SJSA1 (cell line): ENCODE results near the gene ARL13B. TPM values are rescaled to one million over a fixed set of nuclear protein-coding genes. Genes with fewer than 3 reads are reported as not detected.
A peak's percentile ranks its signal among the peaks of the same experiment; 100 is the strongest.

Experiments
- DNase-seq, 2 experiments: peaks; one replicate each; pipeline ENCODE4 v3.0.0-alpha.2; 2015 to 2020; ENCODE audit warnings: low spot score in 2 of 2, low read depth in 1 of 2
- H3K27ac ChIP-seq: fragments of 250-450 bp; sonication (Bioruptor Pico); 2 replicates; pipeline ENCODE4 v1.5.1; 2020; ENCODE audit warnings: mild to moderate bottlenecking, moderate library complexity
- H3K27me3 ChIP-seq: fragments of 250-450 bp; sonication (Bioruptor Pico); replicated peaks from 2 replicates; pipeline ENCODE4 v1.5.1; 2020; ENCODE audit warnings: mild to moderate bottlenecking, moderate library complexity
- H3K36me3 ChIP-seq: fragments of 250-450 bp; sonication (Bioruptor Pico); 2 replicates; pipeline ENCODE4 v1.5.1; 2020; ENCODE audit warnings: mild to moderate bottlenecking
- H3K4me1 ChIP-seq: fragments of 250-450 bp; sonication (Bioruptor Pico); replicated peaks from 2 replicates; pipeline ENCODE4 v1.6.1; 2021; ENCODE audit warnings: mild to moderate bottlenecking
- H3K4me3 ChIP-seq: fragments of 250-450 bp; sonication (Bioruptor Pico); 2 replicates; pipeline ENCODE4 v1.5.1; 2020; ENCODE audit warnings: mild to moderate bottlenecking
- H3K9me3 ChIP-seq: fragments of 250-450 bp; sonication (Bioruptor Pico); replicated peaks from 2 replicates; pipeline ENCODE4 v1.5.1; 2020; ENCODE audit warnings: mild to moderate bottlenecking
- total RNA-seq: library from RNA; depleted of rRNA; stranded (reverse); fragments of >200 nt; shearing (Covaris generic); gene quantifications from 2 replicates; pipeline ENCODE4 v1.2.3, GENCODE V29; 2014

The ARL13B gene
- total RNA-seq, 1 experiment from 2014 or later: 16.0 TPM

GRCh38 chr3:93981649-93982048, 1.7 kb downstream of the ARL13B start:
- no peak overlapping the region for H3K27ac ChIP-seq
- H3K4me1 ChIP-seq: peaks cover 3% of the 10 kb centered on the region; the same call in 1 of the 2 replicates
- H3K27me3 ChIP-seq: no peaks in the 10 kb centered on the region
- H3K36me3 ChIP-seq: no peaks in the 10 kb centered on the region
- DNase-seq: no peak
- no peaks in the 10 kb centered on the region for H3K9me3 ChIP-seq
- no peak overlapping the region for H3K4me3 ChIP-seq

GRCh38 chr3:93983408-93983807, 3.5 kb downstream of the ARL13B start:
- Histone ChIP-seq H3K27me3 (no peaks in the 10 kb centered on the region), H3K4me3 (no peak overlapping the region), H3K36me3 (no peaks in the 10 kb centered on the region), H3K9me3 (no peaks in the 10 kb centered on the region), H3K4me1 (peaks cover 8% of the 10 kb centered on the region), H3K27ac (no peak overlapping the region)
- DNase-seq: no peak

GRCh38 chr3:93984618-93985017, 4.7 kb downstream of the ARL13B start:
- Histone ChIP-seq H3K36me3 (no peaks in the 10 kb centered on the region), H3K9me3 (no peaks in the 10 kb centered on the region), H3K4me1 (peaks cover 18% of the 10 kb centered on the region), H3K4me3 (no peak overlapping the region), H3K27me3 (no peaks in the 10 kb centered on the region), H3K27ac (no peak overlapping the region)
- DNase-seq: no peak

GRCh38 chr3:93988283-93988682, 8.3 kb downstream of the ARL13B start:
- DNase-seq: peak in 1 of 2 experiments; percentile 62
- Histone ChIP-seq H3K27ac (no peak overlapping the region), H3K27me3 (no peaks in the 10 kb centered on the region), H3K4me3 (no peak overlapping the region), H3K9me3 (no peaks in the 10 kb centered on the region), H3K4me1 (peaks cover 29% of the 10 kb centered on the region), H3K36me3 (no peaks in the 10 kb centered on the region)

GRCh38 chr3:93988764-93989163, 8.8 kb downstream of the ARL13B start:
- Histone ChIP-seq H3K4me1 (peaks cover 30% of the 10 kb centered on the region), H3K36me3 (no peaks in the 10 kb centered on the region), H3K27ac (no peak overlapping the region), H3K4me3 (no peak overlapping the region), H3K9me3 (no peaks in the 10 kb centered on the region), H3K27me3 (no peaks in the 10 kb centered on the region)
- DNase-seq: no peak

GRCh38 chr3:93989241-93989640, 9.3 kb downstream of the ARL13B start:
- H3K36me3 ChIP-seq: no peaks in the 10 kb centered on the region
- no peak overlapping the region for H3K27ac ChIP-seq
- H3K27me3 ChIP-seq: no peaks in the 10 kb centered on the region
- peaks cover 34% of the 10 kb centered on the region for H3K4me1 ChIP-seq
- no peaks in the 10 kb centered on the region for H3K9me3 ChIP-seq
- no peak overlapping the region for H3K4me3 ChIP-seq
- DNase-seq: no peak

- Histone ChIP-seq H3K4me3 (no peak overlapping the region), H3K9me3 (no peaks in the 10 kb centered on the region), H3K27me3 (no peaks in the 10 kb centered on the region), H3K36me3 (no peaks in the 10 kb centered on the region), H3K27ac (no peak overlapping the region), H3K4me1 (peaks cover 34% of the 10 kb centered on the region)
- DNase-seq: no peak
Observed at GRCh38 chr3:93991631-93992030, 11.7 kb downstream of the ARL13B start.

- Histone ChIP-seq H3K9me3 (no peaks in the 10 kb centered on the region), H3K36me3 (no peaks in the 10 kb centered on the region), H3K27ac (no peak overlapping the region; the same call in 1 of the 2 replicates), H3K27me3 (no peaks in the 10 kb centered on the region), H3K4me3 (no peak overlapping the region), H3K4me1 (peaks cover 34% of the 10 kb centered on the region)
- peak in 1 of 2 experiments; percentile 38 for DNase-seq
Observed at GRCh38 chr3:93992207-93992606, 12.3 kb downstream of the ARL13B start.

GRCh38 chr3:93994056-93994455, 14.1 kb downstream of the ARL13B start:
- Histone ChIP-seq H3K27ac (no peak overlapping the region), H3K4me3 (no peak overlapping the region), H3K36me3 (no peaks in the 10 kb centered on the region), H3K27me3 (no peaks in the 10 kb centered on the region), H3K4me1 (peaks cover 22% of the 10 kb centered on the region), H3K9me3 (no peaks in the 10 kb centered on the region)
- no peak for DNase-seq

- Histone ChIP-seq H3K36me3 (no peaks in the 10 kb centered on the region), H3K9me3 (no peaks in the 10 kb centered on the region), H3K27me3 (no peaks in the 10 kb centered on the region), H3K27ac (no peak overlapping the region), H3K4me3 (no peak overlapping the region), H3K4me1 (no peaks in the 10 kb centered on the region)
- DNase-seq: no peak
Observed at GRCh38 chr3:94001191-94001590, 21.2 kb downstream of the ARL13B start.

- DNase-seq: no peak
- Histone ChIP-seq H3K4me3 (no peak overlapping the region), H3K4me1 (no peaks in the 10 kb centered on the region), H3K9me3 (no peaks in the 10 kb centered on the region), H3K27me3 (no peaks in the 10 kb centered on the region), H3K36me3 (no peaks in the 10 kb centered on the region), H3K27ac (no peak overlapping the region)
Observed at GRCh38 chr3:94001827-94002495, 22.0 kb downstream of the ARL13B start.

GRCh38 chr3:94004301-94004910, 24.5 kb downstream of the ARL13B start:
- no peaks in the 10 kb centered on the region for H3K9me3 ChIP-seq
- H3K27me3 ChIP-seq: no peaks in the 10 kb centered on the region
- peak in 1 of 2 experiments; percentile 29 for DNase-seq
- no peaks in the 10 kb centered on the region for H3K36me3 ChIP-seq
- H3K4me3 ChIP-seq: no peak overlapping the region
- no peaks in the 10 kb centered on the region for H3K4me1 ChIP-seq
- no peak overlapping the region for H3K27ac ChIP-seq

GRCh38 chr3:94008253-94008652, 28.3 kb downstream of the ARL13B start:
- DNase-seq: no peak
- no peaks in the 10 kb centered on the region for H3K4me1 ChIP-seq
- H3K27ac ChIP-seq: no peak overlapping the region
- H3K9me3 ChIP-seq: no peaks in the 10 kb centered on the region
- no peaks in the 10 kb centered on the region for H3K36me3 ChIP-seq
- H3K27me3 ChIP-seq: no peaks in the 10 kb centered on the region
- no peak overlapping the region for H3K4me3 ChIP-seq

- H3K27ac ChIP-seq: no peak overlapping the region
- H3K4me1 ChIP-seq: no peaks in the 10 kb centered on the region
- no peak overlapping the region for H3K4me3 ChIP-seq
- DNase-seq: no peak
- H3K27me3 ChIP-seq: no peaks in the 10 kb centered on the region
- H3K9me3 ChIP-seq: no peaks in the 10 kb centered on the region
- H3K36me3 ChIP-seq: no peaks in the 10 kb centered on the region
Observed at GRCh38 chr3:94009608-94010007, 29.7 kb downstream of the ARL13B start.
